HG02588 (cell line): Measurements from ENCODE around the gene EEPD1.

Experiments
- ATAC-seq: cut with Tn5 transposase; IDR thresholded peaks from one replicate; pipeline ENCODE4 v1.9.1; 2021; ENCODE audit warnings: mild to moderate bottlenecking, moderate library complexity; ENCODE audit not compliant: unreplicated experiment

Gene EEPD1

DNA sequence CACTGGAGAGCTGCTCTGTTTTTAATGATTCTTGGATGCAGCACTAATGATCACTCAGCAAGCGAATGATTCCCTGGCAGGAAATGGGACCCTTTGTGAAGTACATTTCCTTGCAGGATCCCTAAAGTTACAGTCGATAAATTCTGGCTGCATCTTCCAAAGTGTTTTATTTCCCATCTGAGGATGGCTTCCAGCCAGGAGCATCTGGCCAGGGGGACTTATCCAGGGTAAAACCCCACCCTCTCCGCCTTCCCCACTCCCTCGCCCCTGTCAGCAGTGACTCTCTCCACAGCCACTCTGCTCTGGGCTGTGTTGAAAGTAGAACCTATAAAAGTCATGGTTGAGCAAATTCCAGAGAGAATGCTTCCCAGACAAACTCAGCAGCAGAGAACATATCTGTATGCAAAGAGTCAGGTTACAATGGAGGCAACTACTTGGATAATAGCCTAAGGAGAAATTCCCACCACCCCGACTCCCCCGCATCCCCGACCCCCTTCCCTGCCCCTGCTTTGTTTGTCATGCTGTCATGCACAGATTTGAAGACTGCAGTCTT lies 125.6 kb downstream of the EEPD1 start:
- no peak for ATAC-seq

DNA sequence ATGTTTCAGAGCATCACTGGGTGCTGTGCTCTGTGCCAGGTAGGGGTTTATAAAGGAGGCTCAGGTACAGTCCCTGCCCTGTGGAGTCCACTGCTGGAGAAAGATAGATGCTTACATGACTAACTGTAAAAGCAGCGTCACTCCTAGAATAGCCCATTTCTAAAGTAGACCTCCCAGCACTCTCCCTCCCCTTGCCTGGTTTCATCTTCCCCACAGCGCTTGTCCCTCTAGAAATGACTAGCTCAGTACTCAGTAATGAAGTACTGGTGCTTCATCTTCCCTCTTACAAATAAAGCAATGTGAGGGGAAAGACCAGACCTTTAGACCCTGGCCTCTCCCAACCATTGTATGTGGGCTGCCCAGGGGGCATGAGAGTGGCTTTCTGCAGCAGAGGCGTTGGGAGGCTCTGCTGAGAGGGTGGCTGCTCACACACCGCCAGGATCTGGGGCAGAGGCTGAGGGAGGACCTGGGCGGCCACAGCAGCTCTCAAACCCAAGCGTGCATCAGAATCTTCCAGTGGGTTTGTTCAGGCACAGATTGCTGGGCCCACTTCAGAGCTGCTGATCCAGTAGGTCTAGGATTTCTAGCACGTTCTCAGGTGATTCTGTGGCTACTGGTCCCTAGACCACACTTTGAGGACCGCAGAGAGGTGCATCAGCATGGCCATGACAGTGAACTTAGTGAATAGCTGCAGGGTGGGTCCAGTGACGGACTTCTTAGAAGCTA lies 126.3 kb downstream of the EEPD1 start:
- ATAC-seq: peak; percentile 81

DNA sequence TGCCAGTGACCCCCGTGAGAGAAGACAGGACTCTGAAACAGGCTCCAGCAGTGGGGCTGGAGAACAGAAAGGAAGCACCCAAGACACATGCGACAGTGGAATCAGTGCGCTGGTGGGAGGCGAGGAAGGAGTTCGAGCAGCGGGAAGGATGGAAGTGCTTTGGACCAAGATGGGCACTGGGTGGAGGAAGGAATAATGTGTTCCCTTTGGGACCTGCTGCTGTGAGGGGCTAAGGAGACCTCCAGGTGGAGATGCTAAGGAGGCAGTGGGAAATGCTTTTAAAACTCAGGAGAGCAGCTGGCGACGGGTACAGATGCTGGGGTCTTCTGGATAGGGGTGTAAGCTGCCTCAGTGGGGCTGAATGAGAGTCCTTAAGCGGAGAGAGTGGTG lies 126.9 kb downstream of the EEPD1 start:
- ATAC-seq: no peak

DNA sequence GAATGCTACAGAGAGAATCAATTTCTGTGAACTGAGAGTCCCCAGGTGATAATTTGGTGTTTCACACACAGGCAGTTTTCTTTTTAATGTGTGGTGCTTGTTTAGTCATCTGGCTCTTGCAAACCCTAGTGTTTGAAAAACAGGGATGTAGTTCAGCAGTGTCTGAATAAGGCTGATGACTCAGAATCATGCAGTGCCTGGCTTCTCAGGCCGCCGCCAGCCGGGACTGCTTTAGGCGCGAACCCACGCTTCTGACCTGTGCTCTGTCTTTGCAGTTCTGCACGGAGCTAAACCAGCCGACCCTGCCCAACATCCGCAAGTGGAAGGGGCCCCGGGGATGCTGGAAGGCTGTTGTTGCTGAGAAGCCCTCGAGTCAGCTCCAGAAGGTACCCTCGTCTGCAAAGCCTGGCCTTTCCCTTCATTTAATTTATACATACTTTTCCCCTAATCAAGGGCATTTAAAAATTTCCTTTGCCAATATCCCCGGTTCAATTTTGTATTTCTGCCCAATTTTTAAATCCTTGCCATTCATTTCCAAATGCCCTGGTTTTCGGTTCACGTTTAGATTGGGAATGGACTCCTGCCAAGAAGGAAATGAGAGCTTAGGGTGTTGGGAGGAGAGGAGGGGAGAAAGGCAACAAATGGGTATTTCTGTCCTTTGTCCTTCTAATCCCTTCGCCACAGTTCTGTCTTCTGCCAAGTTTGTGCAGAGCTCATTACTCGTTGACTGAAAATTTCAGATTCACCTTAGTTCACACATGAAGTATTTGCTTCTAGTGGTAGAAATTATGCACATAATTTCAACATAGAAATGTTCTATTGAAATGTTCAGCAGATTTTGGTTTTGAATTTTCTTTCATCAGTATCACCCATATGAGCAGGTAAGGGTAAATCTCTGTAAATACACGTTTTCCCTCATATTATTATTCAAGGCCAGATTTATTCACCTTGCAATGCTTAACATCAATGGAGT lies 128.1 kb downstream of the EEPD1 start:
- peak; percentile 31 for ATAC-seq

DNA sequence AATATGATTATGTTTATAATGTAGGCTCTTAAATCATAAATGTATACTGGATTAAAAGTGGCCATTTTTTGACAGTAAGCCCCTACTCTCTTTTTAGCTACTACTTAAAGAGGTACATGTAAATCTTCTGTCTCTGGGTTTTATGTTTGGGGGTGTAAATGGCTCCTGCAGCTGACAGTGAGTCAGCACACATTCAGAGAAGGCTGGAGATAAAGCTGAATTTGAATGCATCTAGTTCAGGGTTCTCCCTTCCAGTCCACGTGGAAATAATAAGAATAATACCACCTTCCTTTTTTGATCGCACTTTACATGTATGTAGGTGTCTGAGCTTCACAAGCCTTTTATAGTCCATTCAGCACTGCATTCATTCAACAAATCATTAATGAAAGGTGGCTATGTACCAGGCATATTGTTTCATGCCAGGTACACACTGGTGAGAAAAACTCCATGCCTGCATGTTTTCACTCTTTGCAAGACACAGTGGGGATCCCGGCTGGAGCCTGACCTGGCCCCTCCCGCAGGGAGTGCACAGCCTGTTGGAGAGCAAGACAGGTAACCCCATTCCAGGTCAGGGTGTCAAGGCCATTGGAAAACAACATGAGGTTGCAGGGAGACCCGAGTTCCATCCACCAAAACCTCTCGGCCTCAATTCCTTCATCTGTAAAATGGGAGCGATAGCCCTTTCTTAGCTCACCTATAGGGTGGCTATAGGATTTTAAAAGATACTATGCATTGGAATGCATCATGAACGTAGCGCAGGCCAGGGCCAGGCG lies 129.1 kb downstream of the EEPD1 start:
- ATAC-seq: no peak

DNA sequence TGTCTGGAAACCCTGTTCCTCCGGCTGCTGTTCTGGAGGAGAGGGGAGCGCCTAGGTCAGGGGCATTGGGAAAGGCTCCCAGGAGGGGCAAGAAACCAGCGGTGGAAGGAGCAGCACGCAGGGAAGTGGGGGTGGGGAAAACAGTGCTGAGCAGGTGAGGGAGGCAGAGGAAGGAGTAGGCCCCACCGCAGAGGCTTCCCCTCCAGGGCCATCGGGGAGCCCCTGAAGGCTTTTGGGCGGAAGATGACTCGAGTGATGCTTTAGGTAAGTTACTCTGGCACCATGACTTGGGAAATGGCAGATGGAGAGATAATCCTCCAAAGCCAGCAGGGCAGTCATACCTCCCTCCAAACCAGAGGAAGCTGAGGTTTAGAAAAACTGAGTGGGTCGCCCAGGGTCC lies 130.1 kb downstream of the EEPD1 start:
- no peak for ATAC-seq

DNA sequence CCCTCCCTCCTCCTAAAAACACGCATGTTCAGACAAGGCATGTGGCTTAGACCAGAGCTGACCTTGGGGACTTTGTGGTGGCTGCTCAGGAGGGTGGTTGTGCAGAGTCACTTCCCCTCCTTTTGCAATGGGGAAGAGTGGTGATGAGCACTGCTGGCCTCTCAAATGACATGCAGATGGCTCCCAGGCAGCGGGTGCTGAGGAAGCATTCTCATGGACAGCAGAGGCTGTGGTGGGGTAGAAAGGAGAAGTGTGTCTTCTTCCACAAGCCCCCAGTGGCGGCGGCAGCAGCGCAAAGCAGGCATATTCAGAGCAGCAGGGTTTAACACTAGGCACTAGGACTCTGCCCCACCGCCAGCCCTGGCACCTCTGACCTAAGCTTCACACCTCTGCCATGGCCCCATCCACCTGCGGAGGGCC lies 130.7 kb downstream of the EEPD1 start:
- ATAC-seq: peak; percentile 42

DNA sequence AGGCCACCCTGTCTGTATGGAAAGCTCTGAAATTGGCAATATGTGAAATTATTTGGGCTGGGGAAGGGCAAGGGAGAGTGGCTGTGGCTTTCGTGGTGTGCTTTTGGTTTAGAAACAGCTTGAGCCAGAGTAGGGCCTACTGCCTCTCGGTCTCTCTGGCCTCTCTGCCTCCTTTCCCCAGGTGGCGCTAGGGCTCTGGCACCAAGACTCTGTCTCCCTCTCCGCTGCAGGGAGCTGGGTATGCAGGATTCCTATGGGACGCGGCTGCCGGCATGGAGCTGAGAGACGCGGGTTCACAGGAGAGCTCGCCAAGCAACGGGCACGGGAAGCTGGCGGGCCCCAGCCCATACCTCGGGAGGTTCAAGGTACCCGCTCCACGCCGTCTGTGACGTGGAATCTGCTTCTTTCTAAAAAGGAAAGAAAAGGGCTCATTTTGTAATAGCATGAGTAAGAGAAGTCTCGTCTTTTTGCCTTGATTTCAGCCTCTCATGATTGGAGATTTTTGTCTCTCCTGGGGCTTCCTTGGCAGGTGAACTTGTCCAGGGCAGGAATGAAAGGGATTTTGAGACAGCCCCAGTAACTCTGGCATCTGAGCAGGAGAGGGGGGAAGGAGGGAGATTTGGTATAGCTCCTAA lies 131.5 kb downstream of the EEPD1 start:
- no peak for ATAC-seq

DNA sequence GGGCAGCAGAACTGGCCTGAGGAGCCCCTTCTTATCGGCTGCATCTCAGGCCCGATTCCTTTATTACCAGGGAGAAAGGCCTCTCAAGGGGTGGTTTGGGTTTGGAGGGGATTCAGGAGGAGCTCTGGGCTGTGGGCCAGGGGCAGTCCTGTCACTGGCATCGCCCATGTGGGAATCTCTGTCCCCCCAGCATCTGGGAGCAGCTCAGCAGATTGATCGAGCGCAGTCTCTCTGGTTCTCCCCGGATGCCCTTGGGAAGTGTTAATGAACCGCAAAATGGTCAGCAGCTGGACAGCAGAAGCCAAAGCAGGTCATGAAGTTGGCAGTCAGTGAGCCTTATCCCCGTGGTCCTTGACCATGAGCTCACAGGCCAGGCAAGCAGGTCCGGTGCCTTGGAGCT lies 132.2 kb downstream of the EEPD1 start:
- no peak for ATAC-seq

DNA sequence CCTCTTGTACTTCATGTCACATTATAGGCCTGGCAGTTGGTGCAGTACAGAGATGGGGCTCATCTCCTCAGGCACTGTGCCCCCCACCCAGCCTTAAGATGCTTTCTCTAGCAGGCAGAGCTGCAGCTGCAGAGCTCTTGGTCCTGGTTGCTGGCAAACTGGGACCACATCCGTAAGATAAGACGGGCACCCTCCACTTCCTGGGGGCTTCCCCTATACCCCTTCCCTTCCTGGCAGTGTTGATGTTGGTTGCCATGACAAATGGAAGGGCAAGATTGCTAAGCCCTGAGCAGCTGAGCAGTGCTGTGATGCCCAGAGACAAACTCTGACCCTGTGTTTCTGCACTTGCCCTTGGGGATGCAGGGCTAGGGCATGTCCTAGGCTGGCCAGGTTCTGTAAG lies 133.2 kb downstream of the EEPD1 start:
- no peak for ATAC-seq

DNA sequence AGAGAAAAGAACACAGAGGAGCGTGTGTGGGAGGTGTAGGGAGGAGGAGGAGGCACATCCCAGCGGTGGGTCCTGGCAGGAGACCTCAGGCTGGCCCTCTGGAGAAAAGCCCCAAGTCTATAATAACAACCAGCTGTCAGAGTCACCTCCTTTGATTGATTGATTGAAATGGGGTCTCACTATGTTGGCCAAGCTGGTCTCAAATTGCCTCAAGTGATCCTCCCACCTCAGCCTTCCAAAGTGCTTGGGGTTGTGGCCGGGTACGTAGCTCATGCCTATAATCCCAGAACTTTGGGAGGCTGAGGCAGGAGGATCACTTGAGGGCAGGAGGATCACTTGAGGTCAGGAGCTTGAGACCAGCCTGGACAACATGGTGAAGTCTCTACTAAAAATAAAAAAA lies 133.6 kb downstream of the EEPD1 start:
- no peak for ATAC-seq

DNA sequence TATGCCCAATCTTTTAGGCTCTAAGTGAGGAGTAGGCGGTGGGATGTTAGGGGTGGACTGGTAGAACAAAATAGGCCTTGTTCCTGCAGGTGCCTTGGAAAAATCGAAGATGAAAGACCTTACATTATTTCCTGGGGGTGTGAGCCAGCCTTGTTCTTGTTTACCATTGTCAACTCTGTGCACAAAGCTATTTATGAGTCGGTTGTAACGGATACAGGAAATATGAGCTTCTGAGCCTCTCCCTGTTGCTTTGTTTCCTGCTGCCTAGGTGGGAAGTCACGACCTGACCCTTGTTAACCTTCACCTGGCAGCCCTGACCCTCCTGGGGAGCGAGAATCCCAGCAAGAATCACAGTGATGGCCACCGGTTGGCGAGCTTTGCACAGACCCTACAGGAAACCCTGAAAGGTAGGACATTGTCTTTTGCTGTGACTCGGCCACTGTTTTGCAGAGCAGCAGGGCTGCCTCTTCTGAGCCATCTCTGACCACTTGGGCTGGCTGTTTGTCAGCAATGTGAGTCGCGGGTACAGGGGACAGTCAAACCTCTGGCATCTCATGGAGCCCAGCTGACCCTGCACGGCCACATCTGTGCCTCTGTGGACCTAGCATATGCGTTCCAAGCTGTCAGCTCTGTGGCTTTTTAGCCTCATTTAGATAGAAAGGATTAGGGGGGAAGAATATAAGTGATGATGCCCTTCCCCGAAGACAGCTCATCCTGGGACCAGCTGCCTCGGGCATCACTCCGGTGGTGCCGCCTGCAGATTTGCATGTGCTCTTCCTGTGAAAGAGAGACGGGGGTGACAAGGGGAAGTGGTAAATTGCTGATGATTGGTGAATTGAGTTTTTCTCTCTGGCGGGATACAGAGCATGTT lies 134.6 kb downstream of the EEPD1 start:
- ATAC-seq: peak; percentile 38

DNA sequence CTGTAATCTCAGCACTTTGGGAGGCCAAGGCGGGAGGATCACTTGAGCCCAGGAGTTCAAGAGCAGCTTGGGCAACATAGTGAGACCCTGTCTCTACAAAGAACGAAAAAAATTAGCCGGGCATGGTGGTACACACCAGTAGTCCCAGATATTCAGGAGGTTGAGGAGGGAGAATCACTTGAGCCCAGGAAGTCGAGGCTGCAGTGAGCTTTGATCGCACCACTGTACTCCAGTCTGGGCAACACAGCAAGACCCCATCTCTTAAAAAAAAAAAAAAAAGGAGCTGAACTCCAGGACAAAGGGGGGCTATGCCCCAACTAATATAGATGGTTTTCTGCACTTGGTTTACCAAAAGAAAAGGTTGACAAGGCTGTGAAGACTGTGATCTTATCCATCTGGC lies 135.4 kb downstream of the EEPD1 start:
- no peak for ATAC-seq

DNA sequence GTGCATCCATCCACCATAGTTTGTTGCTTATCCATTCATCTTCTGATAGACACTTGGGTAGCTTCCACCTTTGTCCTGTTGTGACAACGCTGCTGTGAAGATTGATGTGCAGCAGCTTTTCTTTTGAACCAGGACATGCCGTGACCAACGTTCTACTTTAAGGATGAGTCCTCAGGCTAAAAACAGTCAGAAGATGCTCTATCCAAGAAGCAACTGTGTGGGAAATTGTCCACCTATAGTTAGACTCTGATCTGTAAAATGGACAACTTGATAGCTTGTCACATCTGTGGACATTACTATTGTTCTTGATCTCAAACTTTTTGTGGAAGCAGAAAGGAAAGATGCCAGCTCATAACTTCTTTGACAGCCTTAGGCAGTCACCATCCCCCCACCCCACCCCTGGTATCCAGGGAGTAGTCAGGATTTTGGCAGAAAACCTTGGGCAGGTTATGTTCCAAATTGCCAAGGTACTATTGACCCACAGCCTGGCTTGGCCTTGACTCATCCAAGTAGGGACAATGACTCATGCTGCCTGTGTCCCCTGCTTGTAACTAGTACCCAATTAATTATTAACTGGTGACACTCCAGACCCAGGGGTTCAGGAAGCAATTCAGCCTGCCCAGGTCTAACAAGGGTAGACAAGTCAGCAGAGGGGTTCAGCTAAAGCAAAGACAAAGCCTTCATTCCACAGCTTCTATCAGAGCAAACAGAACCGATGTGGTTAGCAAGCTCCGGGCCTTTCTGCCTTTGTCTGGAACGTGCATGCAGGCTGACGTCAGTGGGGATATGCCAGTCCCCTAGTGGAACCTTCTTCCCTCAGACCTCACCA lies 137.0 kb downstream of the EEPD1 start:
- ATAC-seq: no peak

DNA sequence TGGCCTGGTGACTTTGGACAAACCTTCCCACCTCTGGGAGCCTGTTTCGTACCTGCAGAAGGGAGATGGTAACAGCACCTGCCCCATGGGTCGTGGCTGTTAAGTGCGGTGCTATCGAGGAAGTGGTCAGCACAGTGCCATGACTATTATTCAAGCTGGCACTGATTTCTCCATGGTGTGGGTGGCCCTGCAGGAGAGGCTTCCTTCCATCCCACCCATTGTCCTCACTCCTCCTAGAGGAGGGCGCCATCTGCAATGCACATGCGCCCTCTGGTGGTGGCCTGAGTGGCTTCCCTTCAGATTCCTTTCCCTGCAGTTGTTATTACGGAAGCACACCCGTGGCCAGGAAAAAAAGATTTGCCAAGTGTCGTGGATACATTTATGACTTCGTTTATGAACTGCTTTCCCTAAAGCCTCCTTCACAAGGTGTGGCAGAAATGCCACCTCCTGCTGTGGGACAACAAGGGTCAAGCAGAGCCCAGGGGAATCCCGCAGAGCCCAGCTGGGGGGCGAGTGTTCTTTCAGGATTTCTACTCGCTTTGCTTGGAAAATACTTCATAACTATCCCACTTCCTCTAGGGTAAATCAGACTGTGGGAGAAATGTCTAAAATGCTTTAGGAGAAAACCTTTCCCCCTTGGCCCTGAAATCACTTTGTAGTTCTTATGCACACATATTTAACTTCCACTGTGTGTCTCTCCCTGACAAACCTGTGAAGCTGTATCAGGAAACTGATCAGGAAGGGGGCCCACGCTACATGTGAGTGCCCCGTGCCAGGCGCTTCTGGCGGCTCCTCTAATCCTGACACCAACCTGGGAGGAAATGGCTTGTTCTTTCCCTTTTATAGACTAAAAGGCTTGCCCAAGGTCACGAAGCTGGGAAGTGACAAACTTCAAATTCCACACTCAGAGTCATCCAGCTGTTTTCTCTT lies 138.6 kb downstream of the EEPD1 start:
- ATAC-seq: no peak

DNA sequence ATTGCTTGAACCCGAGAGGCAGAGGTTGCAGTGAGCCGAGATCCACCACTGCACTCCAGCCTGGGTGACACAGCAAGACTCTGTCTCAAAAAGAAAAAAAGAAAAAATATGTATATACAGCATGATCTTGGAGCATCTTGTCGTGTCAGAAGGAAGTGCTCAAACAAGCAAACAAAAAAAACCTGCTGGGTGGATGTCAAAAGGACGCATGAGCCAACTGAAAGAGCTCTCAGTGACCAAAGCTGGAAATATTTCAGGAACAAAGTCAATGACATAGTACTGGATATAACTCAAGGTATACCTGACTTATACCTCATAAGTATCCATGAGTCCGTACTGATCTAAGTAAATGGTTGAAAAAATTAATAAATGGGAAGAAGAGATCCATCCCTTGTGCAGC lies 142.0 kb downstream of the EEPD1 start:
- no peak for ATAC-seq

DNA sequence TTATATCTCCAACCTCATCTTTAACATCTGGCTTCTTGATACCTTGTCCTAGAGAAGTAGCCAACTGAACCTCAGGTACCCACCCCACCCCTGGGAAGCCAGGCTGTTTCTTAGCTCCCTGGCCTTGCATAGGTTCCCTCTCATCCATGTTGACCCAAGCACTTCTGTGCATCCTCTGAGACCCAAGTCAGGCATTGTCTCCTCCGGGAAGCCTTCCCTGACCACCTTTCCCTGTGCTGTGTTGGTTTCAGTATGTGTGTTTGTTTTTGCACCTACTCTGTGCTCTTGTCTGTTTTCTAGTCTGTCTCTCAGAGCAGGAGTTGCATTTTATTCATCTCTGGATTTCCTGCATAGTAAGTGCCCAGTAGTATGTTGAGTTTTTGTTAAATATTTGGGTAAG lies 143.2 kb downstream of the EEPD1 start:
- no peak for ATAC-seq
